ENCODE measurements around the gene NUDT6. TPM values are rescaled to one million over a fixed set of nuclear protein-coding genes. Genes with fewer than 3 reads are reported as not detected.

Gene NUDT6
- polyA plus RNA-seq, 1 of the 3 experiments (the other 2 are of a cell fraction): 10.1 TPM

DNA sequence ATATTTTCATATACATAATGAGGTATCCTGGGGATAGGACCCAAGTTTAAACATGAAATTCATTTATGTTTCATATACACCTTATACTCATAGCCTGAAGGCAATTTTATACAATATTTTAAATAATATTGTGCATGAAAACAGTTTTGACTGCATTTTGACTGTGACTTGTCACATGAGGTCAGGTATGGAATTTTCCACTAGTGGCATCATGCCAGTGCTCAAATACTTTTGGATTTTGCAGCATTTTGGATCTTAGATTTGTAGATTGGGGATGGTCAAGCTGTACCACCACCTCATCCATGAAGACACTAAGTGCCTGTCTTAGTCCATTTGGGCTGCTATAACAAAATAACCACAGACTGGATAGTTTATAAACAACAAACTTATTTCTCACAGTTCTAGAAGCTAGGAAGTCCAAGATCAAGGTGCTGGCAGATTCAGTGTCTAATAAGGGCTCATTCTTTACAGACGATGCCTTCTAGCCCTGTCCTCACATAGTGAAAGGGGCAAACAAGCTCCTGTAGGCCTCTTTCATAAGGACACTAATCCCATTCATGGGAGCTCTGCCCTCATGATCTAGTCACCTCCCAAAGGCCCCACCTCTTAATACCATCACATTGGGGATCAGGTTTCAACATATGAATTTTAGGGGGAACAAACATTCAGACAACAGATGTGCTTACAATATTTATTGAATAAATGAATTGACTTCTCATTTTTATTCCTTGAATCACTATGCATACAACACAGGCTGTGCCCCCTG lies 9.4 kb downstream of the NUDT6 start:
- H3F3A ChIP-seq (replicated peaks; ENCODE audit: insufficient read depth): peaks cover 22% of the 10 kb centered on the region
- H3K27ac ChIP-seq (ENCODE audit: low read depth in 2 of 2, low read length in 1 of 2): no peak overlapping the region; a peak in 1 of 4 replicates
- no peaks in the 10 kb centered on the region for H3K9me3 ChIP-seq
- no peak overlapping the region for H3K4me2 ChIP-seq
- TF ChIP-seq GABPA (IDR thresholded peaks at IDR 0.05; ENCODE audit: low read depth) (no peak), CHD2 (IDR thresholded peaks at IDR 0.05; ENCODE audit: low read length, partially characterized antibody) (no peak), TEAD4 (IDR thresholded peaks at IDR 0.05; ENCODE audit: borderline replicate concordance, insufficient read depth) (no peak), SIN3A (IDR thresholded peaks at IDR 0.05; ENCODE audit: borderline replicate concordance, low read depth, low read length) (no peak)
- TF ChIP-seq, protein P1, sequence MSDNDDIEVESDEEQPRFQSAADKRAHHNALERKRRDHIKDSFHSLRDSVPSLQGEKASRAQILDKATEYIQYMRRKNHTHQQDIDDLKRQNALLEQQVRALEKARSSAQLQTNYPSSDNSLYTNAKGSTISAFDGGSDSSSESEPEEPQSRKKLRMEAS (IDR thresholded peaks at IDR 0.05; ENCODE audit: low read depth): no peak
- TF ChIP-seq, protein P2, sequence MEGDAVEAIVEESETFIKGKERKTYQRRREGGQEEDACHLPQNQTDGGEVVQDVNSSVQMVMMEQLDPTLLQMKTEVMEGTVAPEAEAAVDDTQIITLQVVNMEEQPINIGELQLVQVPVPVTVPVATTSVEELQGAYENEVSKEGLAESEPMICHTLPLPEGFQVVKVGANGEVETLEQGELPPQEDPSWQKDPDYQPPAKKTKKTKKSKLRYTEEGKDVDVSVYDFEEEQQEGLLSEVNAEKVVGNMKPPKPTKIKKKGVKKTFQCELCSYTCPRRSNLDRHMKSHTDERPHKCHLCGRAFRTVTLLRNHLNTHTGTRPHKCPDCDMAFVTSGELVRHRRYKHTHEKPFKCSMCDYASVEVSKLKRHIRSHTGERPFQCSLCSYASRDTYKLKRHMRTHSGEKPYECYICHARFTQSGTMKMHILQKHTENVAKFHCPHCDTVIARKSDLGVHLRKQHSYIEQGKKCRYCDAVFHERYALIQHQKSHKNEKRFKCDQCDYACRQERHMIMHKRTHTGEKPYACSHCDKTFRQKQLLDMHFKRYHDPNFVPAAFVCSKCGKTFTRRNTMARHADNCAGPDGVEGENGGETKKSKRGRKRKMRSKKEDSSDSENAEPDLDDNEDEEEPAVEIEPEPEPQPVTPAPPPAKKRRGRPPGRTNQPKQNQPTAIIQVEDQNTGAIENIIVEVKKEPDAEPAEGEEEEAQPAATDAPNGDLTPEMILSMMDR (IDR thresholded peaks at IDR 0.05): no peak
- H3K79me2 ChIP-seq (ENCODE audit: insufficient read depth): no peaks in the 10 kb centered on the region
- H3K4me3 ChIP-seq (ENCODE audit: low read depth in 2 of 2, low read length in 1 of 2): no peak overlapping the region
- H3K9ac ChIP-seq: no peak overlapping the region
- H3K27me3 ChIP-seq (ENCODE audit: insufficient read depth): no peaks in the 10 kb centered on the region
- DNase-seq: no peak
- WGBS (ENCODE audit: low lambda C conversion rate): 77% methylated on average over 1 of the region's 1 CpG
- no peak overlapping the region for H2AFZ ChIP-seq (ENCODE audit: low read depth)
- peaks cover 0 to 11% of the 10 kb centered on the region in 2 experiments; a peak in 2 of 4 replicates for H3K4me1 ChIP-seq (ENCODE audit: control insufficient read depth in 1 of 2, insufficient read depth in 2 of 2, low read depth in 1 of 2, low read length in 1 of 2)
- no peaks in the 10 kb centered on the region for H4K20me1 ChIP-seq (ENCODE audit: insufficient read depth)
- H3K9me2 ChIP-seq: no peaks in the 10 kb centered on the region
- ChIA-PET CTCF (interaction anchor here (1.0 to 6.5 kb wide), 16 partner anchors 10 to 336 kb away, joined by 3 to 126 read pairs (median 6); partner anchors contain the start of genes BBS12 and NUDT6), POLR2A (no interaction called here)
- peaks cover 33 to 39% of the 10 kb centered on the region in 2 experiments for H3K36me3 ChIP-seq (replicated peaks in 1 of 2; ENCODE audit: control insufficient read depth in 1 of 2, insufficient read depth in 2 of 2, low read length in 1 of 2)

DNA sequence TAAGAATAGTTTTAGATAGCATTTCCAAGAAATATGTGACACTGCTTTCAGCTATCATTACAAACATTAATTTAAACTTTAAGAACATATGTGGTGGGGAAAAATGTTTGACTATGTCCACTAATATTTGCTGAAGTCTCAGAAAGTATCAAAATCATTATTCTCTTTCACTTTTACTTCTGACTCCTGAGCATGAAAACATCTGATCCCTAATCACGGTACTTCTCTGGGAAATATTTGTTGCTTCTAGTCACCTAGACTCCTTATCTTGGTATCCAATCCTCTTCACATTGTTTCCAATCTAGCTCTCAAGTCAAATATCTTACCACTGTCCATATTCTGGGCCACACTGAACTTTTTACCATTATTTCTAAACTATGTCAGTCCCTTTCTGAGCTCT lies 10.8 kb downstream of the NUDT6 start:
- Histone ChIP-seq H3K9me3 (no peaks in the 10 kb centered on the region), H2AFZ (ENCODE audit: low read depth) (no peak overlapping the region), H3K27me3 (ENCODE audit: insufficient read depth) (no peaks in the 10 kb centered on the region), H3K4me3 (ENCODE audit: low read depth in 2 of 2, low read length in 1 of 2) (no peak overlapping the region), H3K36me3 (replicated peaks in 1 of 2; ENCODE audit: control insufficient read depth in 1 of 2, insufficient read depth in 2 of 2, low read length in 1 of 2) (peaks cover 33 to 39% of the 10 kb centered on the region in 2 experiments), H3K4me1 (ENCODE audit: control insufficient read depth in 1 of 2, insufficient read depth in 2 of 2, low read depth in 1 of 2, low read length in 1 of 2) (peaks cover 0 to 11% of the 10 kb centered on the region in 2 experiments; a peak in 2 of 4 replicates), H3K27ac (ENCODE audit: low read depth in 2 of 2, low read length in 1 of 2) (no peak overlapping the region; a peak in 1 of 4 replicates), H3F3A (replicated peaks; ENCODE audit: insufficient read depth) (peaks cover 16% of the 10 kb centered on the region), H3K4me2 (no peak overlapping the region), H3K79me2 (ENCODE audit: insufficient read depth) (no peaks in the 10 kb centered on the region), H3K9ac (no peak overlapping the region), H3K9me2 (no peaks in the 10 kb centered on the region), H4K20me1 (ENCODE audit: insufficient read depth) (no peaks in the 10 kb centered on the region)
- POLR2A ChIA-PET: no interaction called here
- CTCF ChIA-PET: interaction anchor here (1.2 to 6.5 kb wide), 6 partner anchors 8 to 153 kb away, joined by 3 to 126 read pairs (median 5); partner anchors contain the start of gene NUDT6
- 74% methylated on average over 1 of the region's 1 CpG for WGBS (ENCODE audit: low lambda C conversion rate)
- no peak for DNase-seq
- TF ChIP-seq GABPA (IDR thresholded peaks at IDR 0.05; ENCODE audit: low read depth) (no peak), CHD2 (IDR thresholded peaks at IDR 0.05; ENCODE audit: low read length, partially characterized antibody) (no peak), GATA2 (CRISPR knock-in tag; IDR thresholded peaks at IDR 0.05) (no peak), ELF1 (IDR thresholded peaks at IDR 0.05) (no peak)
- TF ChIP-seq, protein P3, sequence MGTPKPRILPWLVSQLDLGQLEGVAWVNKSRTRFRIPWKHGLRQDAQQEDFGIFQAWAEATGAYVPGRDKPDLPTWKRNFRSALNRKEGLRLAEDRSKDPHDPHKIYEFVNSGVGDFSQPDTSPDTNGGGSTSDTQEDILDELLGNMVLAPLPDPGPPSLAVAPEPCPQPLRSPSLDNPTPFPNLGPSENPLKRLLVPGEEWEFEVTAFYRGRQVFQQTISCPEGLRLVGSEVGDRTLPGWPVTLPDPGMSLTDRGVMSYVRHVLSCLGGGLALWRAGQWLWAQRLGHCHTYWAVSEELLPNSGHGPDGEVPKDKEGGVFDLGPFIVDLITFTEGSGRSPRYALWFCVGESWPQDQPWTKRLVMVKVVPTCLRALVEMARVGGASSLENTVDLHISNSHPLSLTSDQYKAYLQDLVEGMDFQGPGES (IDR thresholded peaks at IDR 0.05; ENCODE audit: low read depth, low read length): no peak
- TF ChIP-seq, protein P2 (IDR thresholded peaks at IDR 0.05): no peak

All from SK-N-SH (cell line).